H1 (cell line): ENCODE measurements around the gene CACFD1. TPM values are rescaled to one million over a fixed set of nuclear protein-coding genes. Genes with fewer than 3 reads are reported as not detected.

Experiments
- CTCF ChIA-PET: fragments of 300-600 bp; sonication (Branson Sonifier 250); formaldehyde crosslinking; loops from one replicate; lab custom pipeline; 2021; ENCODE audit not compliant: partially characterized antibody; lab: Charles Lee
- POLR2A ChIA-PET: fragments of 300-600 bp; sonication (Branson Sonifier 250); formaldehyde crosslinking; loops from one replicate; lab custom pipeline; 2021; ENCODE audit warnings: inconsistent platforms; ENCODE audit not compliant: partially characterized antibody; lab: Charles Lee
- DNase-seq, 2 experiments: peaks; one replicate each; pipeline versions ENCODE4 v3.0.0 to v3.0.0-alpha.2; 2010 to 2022; ENCODE audit warnings: low spot score in 2 of 2, low read depth in 1 of 2, mixed read lengths in 1 of 2
- FAIRE-seq: peaks from 2 replicates; lab custom pipeline; 2011; peaks lifted over from hg19 to GRCh38; lab: Jason Lieb, UNC
- H2AFZ ChIP-seq: 2 replicates; pipeline ENCODE4 v1.8.1; 2012; ENCODE audit warnings: low read length, inconsistent platforms
- H2AK5ac ChIP-seq: 2 replicates; pipeline ENCODE4 v1.6.1; 2013; ENCODE audit warnings: low read depth, low read length
- H2BK120ac ChIP-seq: replicated peaks from 2 replicates; pipeline ENCODE3; 2013; ENCODE audit warnings: low read depth, low read length, inconsistent platforms
- H2BK12ac ChIP-seq: 2 replicates; pipeline ENCODE4 v1.6.1; 2013; ENCODE audit warnings: low read depth, low read length
- H2BK15ac ChIP-seq: 2 replicates; pipeline ENCODE4 v1.6.1; 2013; ENCODE audit warnings: low read length
- H2BK20ac ChIP-seq: 2 replicates; pipeline ENCODE4 v1.6.1; 2013; ENCODE audit warnings: low read length
- H2BK5ac ChIP-seq: 2 replicates; pipeline ENCODE4 v1.6.1; 2013; ENCODE audit warnings: low read depth, low read length
- H3K14ac ChIP-seq: 2 replicates; pipeline ENCODE4 v1.6.1; 2013; ENCODE audit warnings: inconsistent platforms; ENCODE audit not compliant: insufficient read length
- H3K18ac ChIP-seq: 2 replicates; pipeline ENCODE4 v1.6.1; 2013; ENCODE audit warnings: low read length; ENCODE audit errors: extremely low read depth
- H3K23ac ChIP-seq: 2 replicates; pipeline ENCODE4 v1.6.1; 2013; ENCODE audit warnings: inconsistent platforms; ENCODE audit not compliant: insufficient read length
- H3K23me2 ChIP-seq: 2 replicates; pipeline ENCODE4 v1.6.1; 2013; ENCODE audit warnings: low read depth, low read length
- H3K27ac ChIP-seq: 2 replicates; pipeline ENCODE4 v1.6.1; 2011; ENCODE audit warnings: low read depth, low read length, inconsistent platforms
- H3K27me3 ChIP-seq, 4 experiments: replicated peaks in 1 of 4; 1 replicate in 1 of 4; 2 replicates in 3 of 4; pipeline versions ENCODE4 v1.6.1 to v1.8.1; 2011 to 2013; ENCODE audit warnings: low read length in 3 of 4, mild to moderate bottlenecking in 3 of 4, inconsistent platforms in 2 of 4, mixed read lengths in 2 of 4, moderate library complexity in 1 of 4; ENCODE audit not compliant: control insufficient read depth in 3 of 4, insufficient read depth in 3 of 4; ENCODE audit errors: extremely low read depth in 1 of 4
- H3K36me3 ChIP-seq, 4 experiments: 2 replicates each; pipeline versions ENCODE4 v1.6.1 to v1.8.1; 2011 to 2013; ENCODE audit warnings: mild to moderate bottlenecking in 4 of 4, low read length in 3 of 4, moderate library complexity in 2 of 4, control low read depth in 1 of 4, inconsistent platforms in 1 of 4; ENCODE audit not compliant: insufficient read depth in 4 of 4, control insufficient read depth in 2 of 4
- H3K4ac ChIP-seq: replicated peaks from 2 replicates; pipeline ENCODE3; 2013; ENCODE audit warnings: low read length, low read depth, mixed read lengths, inconsistent platforms; ENCODE audit not compliant: insufficient read length
- H3K4me1 ChIP-seq, 4 experiments: replicated peaks in 1 of 4; 1 replicate in 1 of 4; 2 replicates in 3 of 4; pipeline versions ENCODE4 v1.6.1 to v1.8.1; 2011 to 2013; ENCODE audit warnings: low read length in 3 of 4, inconsistent platforms in 2 of 4, mixed read lengths in 1 of 4; ENCODE audit not compliant: insufficient read depth in 4 of 4, control insufficient read depth in 3 of 4
- H3K4me2 ChIP-seq, 2 experiments: 2 replicates each; pipeline versions ENCODE4 v1.6.1 to v1.8.1; 2011 to 2013; ENCODE audit warnings: low read depth in 2 of 2, low read length in 2 of 2, control low read depth in 1 of 2, inconsistent platforms in 1 of 2, mild to moderate bottlenecking in 1 of 2; ENCODE audit not compliant: insufficient read depth in 1 of 2
- H3K4me3 ChIP-seq, 4 experiments: fragments of 200-600, 300-600 bp in 1 of 4; sonication (generic), shearing (Covaris generic), sonication (Bioruptor Twin) in 1 of 4; 2 replicates each; pipeline versions ENCODE4 v1.5.1 to v1.8.1; 2011 to 2016; ENCODE audit warnings: low read length in 4 of 4, low read depth in 3 of 4, control low read depth in 2 of 4, inconsistent platforms in 2 of 4, mild to moderate bottlenecking in 2 of 4, mixed read lengths in 1 of 4, moderate library complexity in 1 of 4; ENCODE audit not compliant: insufficient read depth in 2 of 4; ENCODE audit errors: extremely low read depth in 1 of 4
- H3K56ac ChIP-seq: replicated peaks from 2 replicates; pipeline ENCODE3; 2013; ENCODE audit warnings: low read depth, mild to moderate bottlenecking, mixed read lengths, low read length, inconsistent platforms; ENCODE audit not compliant: insufficient read length
- H3K79me1 ChIP-seq: 2 replicates; pipeline ENCODE4 v1.6.1; 2013; ENCODE audit warnings: low read depth, low read length, control low read depth
- H3K79me2 ChIP-seq, 2 experiments: 2 replicates each; pipeline versions ENCODE4 v1.6.1 to v1.8.1; 2012 to 2013; ENCODE audit warnings: low read length in 2 of 2, mild to moderate bottlenecking in 2 of 2, inconsistent platforms in 1 of 2; ENCODE audit not compliant: insufficient read depth in 2 of 2, control insufficient read depth in 1 of 2
- H3K9ac ChIP-seq, 4 experiments: replicated peaks in 1 of 4; 1 replicate in 1 of 4; 2 replicates in 3 of 4; pipeline versions ENCODE4 v1.6.1 to v1.8.1; 2011 to 2013; ENCODE audit warnings: low read depth in 3 of 4, low read length in 3 of 4, control low read depth in 2 of 4, mild to moderate bottlenecking in 2 of 4, moderate library complexity in 2 of 4, inconsistent platforms in 1 of 4; ENCODE audit errors: extremely low read depth in 1 of 4
- H3K9me3 ChIP-seq, 2 experiments: 2 replicates each; pipeline versions ENCODE4 v1.6.1 to v1.8.1; 2012 to 2013; ENCODE audit warnings: mild to moderate bottlenecking in 2 of 2, moderate library complexity in 2 of 2, control low read depth in 1 of 2, inconsistent platforms in 1 of 2, low read depth in 1 of 2, low read length in 1 of 2, mixed read lengths in 1 of 2; ENCODE audit not compliant: insufficient read depth in 2 of 2
- H4K20me1 ChIP-seq, 2 experiments: replicated peaks in 1 of 2; 2 replicates each; pipeline versions ENCODE3 to v1.8.1; 2011 to 2013; ENCODE audit warnings: inconsistent platforms in 2 of 2, low read length in 2 of 2, mild to moderate bottlenecking in 1 of 2; ENCODE audit not compliant: insufficient read depth in 2 of 2, control insufficient read depth in 1 of 2
- H4K5ac ChIP-seq: 2 replicates; pipeline ENCODE4 v1.6.1; 2013; ENCODE audit warnings: low read length, low read depth, mixed read lengths, inconsistent platforms; ENCODE audit not compliant: insufficient read length
- H4K8ac ChIP-seq: 2 replicates; pipeline ENCODE4 v1.8.0; 2013; ENCODE audit warnings: mild to moderate bottlenecking, moderate library complexity, low read length, inconsistent platforms; ENCODE audit not compliant: insufficient read depth; ENCODE audit errors: extremely low read depth
- H4K91ac ChIP-seq: replicated peaks from 2 replicates; pipeline ENCODE3; 2013; ENCODE audit warnings: low read length, mixed read lengths, inconsistent platforms; ENCODE audit not compliant: insufficient read length
- ATF2 ChIP-seq: IDR thresholded peaks from 2 replicates; pipeline ENCODE4 v1.6.1; 2012; ENCODE audit warnings: low read length, inconsistent platforms
- ATF3 ChIP-seq: IDR thresholded peaks from 2 replicates; pipeline ENCODE4 v1.6.1; 2011; ENCODE audit warnings: low read depth, mild to moderate bottlenecking, low read length; ENCODE audit not compliant: insufficient read depth
- CEBPB ChIP-seq: IDR thresholded peaks from 2 replicates; pipeline ENCODE4 v1.6.1; 2012; ENCODE audit warnings: low read depth, low read length
- EP300 ChIP-seq, 2 experiments: IDR thresholded peaks; 1 replicate in 1 of 2; 2 replicates in 1 of 2; pipeline ENCODE4 v1.6.1; 2011 to 2012; ENCODE audit warnings: low read depth in 2 of 2, low read length in 2 of 2, mild to moderate bottlenecking in 2 of 2, borderline replicate concordance in 1 of 2, inconsistent platforms in 1 of 2, moderate library complexity in 1 of 2
- GTF2F1 ChIP-seq: IDR thresholded peaks from 2 replicates; pipeline ENCODE4 v1.6.1; 2012; ENCODE audit warnings: low read depth, low read length, improper control_type of control experiment, borderline replicate concordance
- HDAC2 ChIP-seq, 2 experiments: fragments of 300-600 bp in 1 of 2; sonication (generic) in 1 of 2; IDR thresholded peaks; 2 replicates each; pipeline ENCODE4 v1.6.1; 2011 to 2012; ENCODE audit warnings: low read depth in 2 of 2, low read length in 2 of 2, mild to moderate bottlenecking in 2 of 2, moderate library complexity in 2 of 2, borderline replicate concordance in 1 of 2, inconsistent platforms in 1 of 2
- RAD21 ChIP-seq, 2 experiments: IDR thresholded peaks in 1 of 2; conservative IDR thresholded peaks in 1 of 2; 2 replicates each; pipeline ENCODE4 v1.6.1; 2011; ENCODE audit warnings: low read depth in 2 of 2, low read length in 2 of 2, improper control_type of control experiment in 1 of 2, inconsistent platforms in 1 of 2, mild to moderate bottlenecking in 1 of 2, moderate library complexity in 1 of 2
- RNF2 ChIP-seq: fragments of 200-900, 300-1000 bp; sonication (generic); IDR thresholded peaks from 2 replicates; pipeline ENCODE4 v1.7.1; 2016; ENCODE audit warnings: borderline replicate concordance, low read depth, mild to moderate bottlenecking, antibody characterized with exemption, low read length; ENCODE audit not compliant: poor library complexity, severe bottlenecking; ENCODE audit errors: missing control alignments
- SIRT6 ChIP-seq: IDR thresholded peaks from one replicate; pipeline ENCODE4 v1.7.1; 2012; ENCODE audit warnings: low read length, inconsistent platforms
- TAF7 ChIP-seq: optimal IDR thresholded peaks from 2 replicates; pipeline ENCODE3; 2011; ENCODE audit warnings: low read depth, mild to moderate bottlenecking, inconsistent platforms, low read length, moderate library complexity, borderline replicate concordance
- WGBS, 2 experiments: shearing (Covaris generic) in 1 of 2; methylation state at CpG; one replicate each; pipeline versions ENCODE4 v1.1.6 to v1.1.7; 2013 to 2015; ENCODE audit warnings: low lambda C conversion rate in 2 of 2, mixed read lengths in 2 of 2, inconsistent platforms in 1 of 2, low coverage in 1 of 2, missing lambda C conversion rate in 1 of 2; ENCODE audit not compliant: insufficient replicate concordance in 2 of 2, insufficient coverage in 1 of 2, insufficient read length in 1 of 2; ENCODE audit errors: extremely low coverage in 1 of 2, missing lambda C conversion rate in 1 of 2; 5-methylcytosine and 5-hydroxymethylcytosine counted together
- polyA plus RNA-seq, 7 experiments: library from polyadenylated mRNA; depleted of rRNA in 3 of 7; stranded (reverse) in 5 of 7; unstranded in 2 of 7; fragments of >200 nt in 5 of 7; fragments of 200-250 nt in 2 of 7; gene quantifications; 1 replicate in 5 of 7; 2 replicates in 1 of 7; 4 replicates in 1 of 7; pipeline versions ENCODE4 v1.2.1 to v1.2.3, GENCODE V29; 2011 to 2013; ENCODE audit warnings: missing spikeins in 2 of 7, mixed read lengths in 2 of 7
- total RNA-seq: library from RNA; stranded (reverse); fragmentation: NEBNext Ultra II Directional; extraction: Animal tissue kit (Norgen Biotek cat#: 25700); gene quantifications from 2 replicates; pipeline ENCODE4 v1.2.1, GENCODE V29; 2021

The CACFD1 gene
- total and polyA plus RNA-seq, 2 of the 8 experiments (the other 6 are each of a cell fraction or from before 2014, with no cell fraction given): 13.4 to 15.5 TPM

- no peak overlapping the region for H2AK5ac ChIP-seq
- H3K9me3 ChIP-seq: peaks cover 2 to 11% of the 10 kb centered on the region in 2 experiments; a peak in 2 of 4 replicates
- peaks cover 2% of the 10 kb centered on the region; the same call in 1 of the 2 replicates for H3K23me2 ChIP-seq
- no peaks in the 10 kb centered on the region for H3K36me3 ChIP-seq
- no peak overlapping the region for H3K27ac ChIP-seq
- no peak overlapping the region for H2BK12ac ChIP-seq
- H3K4me2 ChIP-seq: no peak overlapping the region
- no peaks in the 10 kb centered on the region; a peak in 1 of 4 replicates for H3K79me2 ChIP-seq
- no peaks in the 10 kb centered on the region for H3K79me1 ChIP-seq
- H3K4me1 ChIP-seq: no peaks in the 10 kb centered on the region
- no peak overlapping the region for H3K14ac ChIP-seq
- no peak overlapping the region for H2BK5ac ChIP-seq
- CTCF ChIA-PET: interaction anchor here (0.6 kb wide), 2 partner anchors 169 to 289 kb away, joined by 3 read pairs; no protein-coding TSS in a partner anchor
- no peak for DNase-seq
- H3K27me3 ChIP-seq: peaks cover 0 to 4% (median 0%) of the 10 kb centered on the region in 4 experiments; a peak in 1 of 7 replicates
- POLR2A ChIA-PET: no interaction called here
- no peak overlapping the region for H4K91ac ChIP-seq
- no peak overlapping the region for H2BK15ac ChIP-seq
- H4K5ac ChIP-seq: no peak overlapping the region
- H2AFZ ChIP-seq: no peak overlapping the region
- no peak overlapping the region for H2BK20ac ChIP-seq
- H3K23ac ChIP-seq: no peak overlapping the region
- H3K9ac ChIP-seq: no peak overlapping the region
- H3K4ac ChIP-seq: no peak overlapping the region
- no peak overlapping the region for H4K8ac ChIP-seq
- no peak overlapping the region for H3K18ac ChIP-seq
- no peak overlapping the region for H3K4me3 ChIP-seq
- H2BK120ac ChIP-seq: no peak overlapping the region
- no peak overlapping the region for H3K56ac ChIP-seq
- WGBS, 2 experiments: 96% methylated on average over 1 of the region's 1 CpG; no CpG with 5 or more reads in 1 of the 2 experiments
- FAIRE-seq: no peak
- peaks cover 0 to 4% of the 10 kb centered on the region in 2 experiments for H4K20me1 ChIP-seq
- TF ChIP-seq HDAC2 (IDR thresholded peaks at IDR 0.05; ENCODE audit: borderline replicate concordance in 1 of 2, low read depth in 2 of 2, low read length in 2 of 2) (no peak), TAF7 (no peak), CEBPB (no peak), RAD21 (IDR thresholded peaks at IDR 0.05 in 1 of 2, conservative IDR thresholded peaks at IDR 0.05 in 1 of 2; ENCODE audit: low read depth in 2 of 2, low read length in 2 of 2) (no peak), GTF2F1 (no peak), EP300 (IDR thresholded peaks at IDR 0.05; ENCODE audit: borderline replicate concordance in 1 of 2, low read depth in 2 of 2, low read length in 2 of 2) (no peak), ATF3 (no peak), SIRT6 (no peak), ATF2 (no peak), RNF2 (no peak)
Measured at GRCh38 chr9:133502112-133502511, 42.3 kb downstream of the CACFD1 start.
